Measurements from ENCODE around the gene DNAH7. TPM values are rescaled to one million over a fixed set of nuclear protein-coding genes. Genes with fewer than 3 reads are reported as not detected.

DNAH7 gene
- total and polyA plus RNA-seq, 2 of the 4 experiments (the other 2 are of a cell fraction) = 0.22 to 0.36 TPM

- no peak overlapping the region for H2AFZ ChIP-seq (replicated peaks; ENCODE audit: low read length, poor library complexity)
- no peaks in the 10 kb centered on the region for H4K20me1 ChIP-seq (ENCODE audit: insufficient read depth, low read length)
- no peak overlapping the region for H4K91ac ChIP-seq (ENCODE audit: insufficient read depth, low read depth, low read length)
- no peak overlapping the region for H3K9ac ChIP-seq (ENCODE audit: low read depth, low read length)
- H4K8ac ChIP-seq (ENCODE audit: low read depth in 2 of 2, low read length in 2 of 2) = no peak overlapping the region
- no peak overlapping the region for H4K5ac ChIP-seq (ENCODE audit: low read depth, low read length)
- no peaks in the 10 kb centered on the region for H3K36me3 ChIP-seq (ENCODE audit: control insufficient read depth, insufficient read depth, low read length)
- no peak overlapping the region for H3K56ac ChIP-seq (ENCODE audit: extremely low read depth, insufficient read depth, low read length)
- dilution Hi-C loops (cut with HindIII; ENCODE audit: low sequenced_read_pairs, unreplicated experiment) (no loop called here), intact Hi-C loops (cut with micrococcal nuclease) (no loop called here), in situ Hi-C loops (cut with MboI; ENCODE audit: low sequenced_read_pairs) (no loop called here)
- no peak overlapping the region for H2BK15ac ChIP-seq (ENCODE audit: low read depth, low read length)
- CTCF ChIA-PET = interaction anchor here (0.7 kb wide), 2 partner anchors 58 to 138 kb away, joined by 3 read pairs; no protein-coding TSS in a partner anchor
- H2BK5ac ChIP-seq (ENCODE audit: low read depth, low read length, poor library complexity, severe bottlenecking) = no peak overlapping the region
- H2BK120ac ChIP-seq (ENCODE audit: low read depth, low read length) = no peak overlapping the region
- H3K4ac ChIP-seq (ENCODE audit: low read depth, low read length) = no peak overlapping the region
- H3K27ac ChIP-seq (ENCODE audit: insufficient read depth, low read length) = no peak overlapping the region
- BruUV-seq (replicated peaks) = no TSS peak
- no peak overlapping the region for H2BK20ac ChIP-seq (ENCODE audit: low read depth, low read length)
- H3K4me1 ChIP-seq (ENCODE audit: control insufficient read depth, insufficient read depth, low read length) = no peaks in the 10 kb centered on the region
- DNase-seq (no peak), ATAC-seq (ENCODE audit: low read depth) (no peak)
- no peak overlapping the region for H3K4me3 ChIP-seq (ENCODE audit: insufficient read depth, low read depth, low read length)
- H3K9me3 ChIP-seq (ENCODE audit: control insufficient read depth, insufficient read depth, low read length) = no peaks in the 10 kb centered on the region
- no peaks in the 10 kb centered on the region for H3K27me3 ChIP-seq (ENCODE audit: control insufficient read depth, insufficient read depth, low read length)
- H2AK5ac ChIP-seq (ENCODE audit: low read depth, low read length) = no peak overlapping the region
- H3K18ac ChIP-seq (ENCODE audit: low read depth, low read length) = no peak overlapping the region
- TF ChIP-seq RFX5 (IDR thresholded peaks at IDR 0.05; ENCODE audit: low read depth, low read length) (no peak), RAD21 (IDR thresholded peaks at IDR 0.05; ENCODE audit: low read length) (no peak), MXI1 (IDR thresholded peaks at IDR 0.05; ENCODE audit: borderline replicate concordance, low read depth, low read length) (no peak), CTCF (conservative IDR thresholded peaks at IDR 0.05; ENCODE audit: low read depth, low read length) (no peak), USF2 (IDR thresholded peaks at IDR 0.05; ENCODE audit: low read depth, low read length) (no peak), SMC3 (IDR thresholded peaks at IDR 0.05; ENCODE audit: low read depth, low read length) (no peak)
- no peak overlapping the region for H3K23ac ChIP-seq (ENCODE audit: low read depth, low read length)
- no peak overlapping the region for H3K14ac ChIP-seq (replicated peaks; ENCODE audit: low read depth, low read length)
- no peak overlapping the region for H3K4me2 ChIP-seq (ENCODE audit: low read depth, low read length)
- H2AK9ac ChIP-seq (replicated peaks; ENCODE audit: low read depth, low read length, poor library complexity) = no peak overlapping the region
- H3K79me1 ChIP-seq (ENCODE audit: low read depth in 1 of 2, low read length in 2 of 2) = no peaks in the 10 kb centered on the region
- POLR2A ChIA-PET (ENCODE audit: unreplicated experiment) = interaction anchor here (0.6 kb wide), 1 partner anchor 18 kb away, joined by 5 read pairs; no protein-coding TSS in a partner anchor
- H3K9me1 ChIP-seq (ENCODE audit: insufficient read depth, low read length) = no peaks in the 10 kb centered on the region
Measured at GRCh38 chr2:195909926-195910325, 158.7 kb downstream of the DNAH7 start.

All from IMR-90 (cell line).